ENCODE data around the gene CREB3L1. TPM values are rescaled to one million over a fixed set of nuclear protein-coding genes. Genes with fewer than 3 reads are reported as not detected.
A peak's percentile ranks its signal among the peaks of the same experiment; 100 is the strongest.

CREB3L1 gene
- total RNA-seq, 1 donor from 2014 or later: 9.8 TPM

DNA sequence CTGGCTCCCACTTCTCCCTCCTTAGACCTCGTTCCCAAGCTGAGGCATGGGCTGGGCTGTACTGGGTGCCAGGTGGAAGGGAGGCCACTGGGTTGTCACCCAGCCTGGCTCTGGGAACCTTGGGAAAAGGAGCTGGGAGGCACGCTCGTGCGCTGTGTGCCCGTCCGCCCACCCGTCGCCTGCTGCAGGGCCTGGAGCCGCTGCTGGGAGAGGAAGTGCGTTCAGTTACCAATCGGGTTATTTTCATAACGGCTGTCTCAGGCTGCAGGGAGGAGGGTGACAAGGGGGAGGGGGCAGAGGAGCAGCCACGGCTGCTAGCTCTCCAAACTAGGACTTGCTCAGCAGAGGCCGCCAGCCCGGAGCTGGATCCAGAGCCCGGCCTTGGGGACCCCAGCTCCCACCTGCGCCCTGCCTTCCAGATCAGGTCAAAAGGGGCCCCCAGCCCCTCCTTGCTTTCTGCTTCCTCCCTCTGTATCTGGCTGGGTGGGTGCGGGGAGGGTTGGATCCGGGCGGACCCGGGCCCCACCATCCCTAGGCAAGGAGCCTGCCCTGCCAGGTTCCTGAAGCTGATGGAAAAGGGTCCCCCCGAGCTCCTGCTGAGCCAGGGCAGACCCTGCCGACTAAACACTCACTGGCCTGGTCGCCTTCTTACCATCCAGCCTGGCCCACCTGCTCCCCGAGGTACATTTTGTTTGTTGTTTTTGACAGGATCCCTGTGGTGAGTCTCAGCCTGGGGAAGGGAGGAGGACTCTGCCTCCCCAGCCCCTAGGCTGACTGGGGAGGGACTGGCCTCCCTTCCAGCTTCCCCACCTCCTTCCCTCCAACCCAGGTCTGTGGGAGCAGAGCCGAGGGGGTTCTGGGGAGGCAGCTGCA is 84.1 kb downstream of the CREB3L1 start:
- DNase-seq (ENCODE audit: extremely low spot score, unreplicated experiment): no peak
- TF ChIP-seq, protein P1, sequence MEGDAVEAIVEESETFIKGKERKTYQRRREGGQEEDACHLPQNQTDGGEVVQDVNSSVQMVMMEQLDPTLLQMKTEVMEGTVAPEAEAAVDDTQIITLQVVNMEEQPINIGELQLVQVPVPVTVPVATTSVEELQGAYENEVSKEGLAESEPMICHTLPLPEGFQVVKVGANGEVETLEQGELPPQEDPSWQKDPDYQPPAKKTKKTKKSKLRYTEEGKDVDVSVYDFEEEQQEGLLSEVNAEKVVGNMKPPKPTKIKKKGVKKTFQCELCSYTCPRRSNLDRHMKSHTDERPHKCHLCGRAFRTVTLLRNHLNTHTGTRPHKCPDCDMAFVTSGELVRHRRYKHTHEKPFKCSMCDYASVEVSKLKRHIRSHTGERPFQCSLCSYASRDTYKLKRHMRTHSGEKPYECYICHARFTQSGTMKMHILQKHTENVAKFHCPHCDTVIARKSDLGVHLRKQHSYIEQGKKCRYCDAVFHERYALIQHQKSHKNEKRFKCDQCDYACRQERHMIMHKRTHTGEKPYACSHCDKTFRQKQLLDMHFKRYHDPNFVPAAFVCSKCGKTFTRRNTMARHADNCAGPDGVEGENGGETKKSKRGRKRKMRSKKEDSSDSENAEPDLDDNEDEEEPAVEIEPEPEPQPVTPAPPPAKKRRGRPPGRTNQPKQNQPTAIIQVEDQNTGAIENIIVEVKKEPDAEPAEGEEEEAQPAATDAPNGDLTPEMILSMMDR (conservative IDR thresholded peaks at IDR 0.05): no peak
- no peaks in the 10 kb centered on the region for H3K9me3 Mint-ChIP-seq
- H3K36me3 Mint-ChIP-seq: no peaks in the 10 kb centered on the region
- peak overlapping the region; percentile 48 for H3K27ac Mint-ChIP-seq
- peak overlapping the region; percentile 28 for H3K4me3 Mint-ChIP-seq
- no peaks in the 10 kb centered on the region for H3K27me3 Mint-ChIP-seq
- peaks cover 32% of the 10 kb centered on the region for H3K4me1 Mint-ChIP-seq (ENCODE audit: unreplicated experiment)

DNA sequence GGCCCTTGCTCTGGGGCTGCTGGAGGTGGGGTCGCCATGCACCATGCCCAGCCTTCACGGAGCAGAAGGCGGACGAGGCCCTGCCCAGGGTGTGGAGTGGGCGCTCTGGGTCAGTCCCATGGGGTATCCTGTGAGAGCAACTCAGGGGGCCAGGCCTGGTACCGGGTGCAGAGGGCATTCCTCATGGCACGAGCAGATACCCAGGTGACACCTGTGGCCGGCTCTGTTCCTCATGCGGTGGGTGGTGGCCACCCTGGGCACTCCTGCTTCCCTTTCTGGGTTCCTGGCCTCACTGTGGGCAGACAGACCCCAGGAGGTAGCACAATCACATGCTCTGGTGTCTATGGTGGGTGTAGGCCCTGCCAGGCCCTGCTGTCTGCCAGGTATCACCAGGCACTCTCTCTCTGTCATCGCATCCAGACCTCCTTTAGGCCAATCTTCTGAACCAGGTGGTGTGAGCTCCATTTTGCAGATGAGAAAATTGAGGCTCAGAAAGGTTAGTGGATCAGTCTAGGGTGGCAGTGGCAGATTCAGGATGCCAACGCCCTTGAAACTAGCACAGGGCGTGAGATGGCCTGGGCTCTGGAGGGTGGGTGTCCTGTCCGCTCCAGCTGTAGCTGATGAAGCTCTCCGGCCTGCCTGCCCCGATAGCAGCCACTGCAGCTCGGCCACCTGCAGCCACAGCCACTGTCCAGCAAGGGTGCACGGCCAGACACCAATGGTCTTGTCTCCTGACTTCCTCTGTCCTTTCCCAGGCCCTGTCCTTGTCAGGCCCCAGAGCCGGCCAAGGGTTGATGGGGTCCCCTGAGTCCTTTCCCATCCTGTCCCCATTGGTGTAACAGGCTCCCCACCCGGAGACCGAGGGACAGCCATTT is 84.9 kb downstream of the CREB3L1 start:
- Mint-ChIP-seq H3K4me3 (peak overlapping the region; percentile 12), H3K27me3 (no peaks in the 10 kb centered on the region), H3K4me1 (ENCODE audit: unreplicated experiment) (peaks cover 28% of the 10 kb centered on the region), H3K9me3 (no peaks in the 10 kb centered on the region), H3K27ac (peak overlapping the region; percentile 33), H3K36me3 (no peaks in the 10 kb centered on the region)
- TF ChIP-seq, protein P1 (conservative IDR thresholded peaks at IDR 0.05): no peak
- DNase-seq (ENCODE audit: extremely low spot score, unreplicated experiment): no peak

DNA sequence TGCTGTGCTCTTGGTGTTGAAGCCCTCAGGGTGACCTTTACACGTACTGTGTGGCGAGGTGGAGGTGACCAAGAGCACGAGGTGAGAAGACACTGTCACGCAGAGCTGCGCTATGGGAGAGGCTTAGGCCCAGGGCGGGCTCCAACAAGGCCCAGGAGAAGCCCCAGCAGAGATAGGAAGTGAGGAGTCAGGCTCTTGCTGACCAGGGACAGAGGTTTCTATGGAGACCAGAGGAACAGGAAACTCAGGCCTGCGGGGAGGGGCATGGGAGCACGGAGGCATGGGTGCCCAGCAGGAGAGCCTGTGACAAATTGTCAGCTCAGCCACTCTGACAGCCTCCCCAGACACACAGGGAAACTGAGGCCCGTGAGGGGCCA is 85.6 kb downstream of the CREB3L1 start:
- Mint-ChIP-seq H3K4me1 (ENCODE audit: unreplicated experiment) (peaks cover 28% of the 10 kb centered on the region), H3K27ac (peak overlapping the region; percentile 33), H3K9me3 (no peaks in the 10 kb centered on the region), H3K4me3 (peak overlapping the region; percentile 12), H3K27me3 (no peaks in the 10 kb centered on the region), H3K36me3 (no peaks in the 10 kb centered on the region)
- DNase-seq (ENCODE audit: extremely low spot score, unreplicated experiment): no peak
- TF ChIP-seq, protein P1 (conservative IDR thresholded peaks at IDR 0.05): no peak

DNA sequence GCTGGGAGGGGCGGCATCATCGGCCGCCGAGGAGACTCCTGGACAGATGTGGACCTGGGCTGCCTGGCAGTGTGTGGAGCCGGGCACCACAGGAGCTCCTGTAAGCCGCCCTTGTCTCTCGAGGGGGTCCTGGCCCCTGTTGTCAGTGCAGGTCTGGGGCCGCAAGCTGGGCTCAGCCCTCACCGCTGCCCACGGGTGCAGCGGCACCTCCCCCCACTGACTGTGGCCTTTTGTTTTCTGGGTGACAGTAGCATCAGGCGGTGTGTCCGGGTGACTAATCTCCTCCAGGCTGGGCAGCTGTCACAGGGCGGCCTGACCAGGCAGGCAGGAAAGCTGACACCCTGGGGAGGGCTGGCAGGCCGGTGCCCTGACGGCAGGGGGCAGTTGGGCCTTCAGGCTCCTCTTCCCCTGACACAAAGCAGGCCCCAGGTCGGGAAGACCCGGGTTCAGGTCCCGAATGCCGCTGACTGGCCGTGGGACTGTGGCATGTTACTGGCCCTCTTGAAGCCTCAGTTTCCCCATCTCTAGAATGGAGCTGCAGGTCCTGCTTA is 86.1 kb downstream of the CREB3L1 start:
- TF ChIP-seq, protein P1 (conservative IDR thresholded peaks at IDR 0.05): no peak
- DNase-seq (ENCODE audit: extremely low spot score, unreplicated experiment): no peak
- H3K27me3 Mint-ChIP-seq: no peaks in the 10 kb centered on the region
- H3K27ac Mint-ChIP-seq: no peak overlapping the region
- H3K9me3 Mint-ChIP-seq: no peaks in the 10 kb centered on the region
- peaks cover 28% of the 10 kb centered on the region for H3K4me1 Mint-ChIP-seq (ENCODE audit: unreplicated experiment)
- no peak overlapping the region for H3K4me3 Mint-ChIP-seq
- no peaks in the 10 kb centered on the region for H3K36me3 Mint-ChIP-seq

DNA sequence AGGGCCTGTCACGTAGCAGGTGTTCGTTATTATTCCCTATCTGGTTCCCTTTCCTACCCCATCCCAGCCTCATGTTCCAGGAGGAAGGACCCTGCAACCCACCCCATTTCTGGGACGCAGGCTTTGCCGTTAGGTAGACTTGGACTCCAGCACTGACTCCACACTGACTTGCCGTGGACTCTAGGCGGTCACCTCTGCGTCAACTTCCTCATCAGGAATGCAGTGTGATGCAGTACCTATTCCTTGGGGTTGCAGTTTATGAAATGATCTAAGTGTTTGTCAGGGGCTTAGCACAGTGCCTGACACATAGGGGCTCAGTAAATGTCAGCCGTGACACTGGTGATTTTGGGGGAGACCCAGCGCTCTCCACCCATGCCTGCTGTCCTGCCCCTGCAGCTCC is 86.6 kb downstream of the CREB3L1 start:
- H3K4me1 Mint-ChIP-seq (ENCODE audit: unreplicated experiment): peaks cover 28% of the 10 kb centered on the region

More for the DNA sequence above, 86.6 kb downstream of the CREB3L1 start:
- Mint-ChIP-seq H3K36me3 (no peaks in the 10 kb centered on the region), H3K4me3 (no peak overlapping the region), H3K9me3 (no peaks in the 10 kb centered on the region), H3K27me3 (no peaks in the 10 kb centered on the region), H3K27ac (no peak overlapping the region)
- TF ChIP-seq, protein P1 (conservative IDR thresholded peaks at IDR 0.05): no peak
- no peak for DNase-seq (ENCODE audit: extremely low spot score, unreplicated experiment)

Measured in type B pancreatic cell (in vitro differentiated cells).